NCI-H2081 treated with DMSO at 0.1 percent for 48 hours (cell line): ENCODE measurements around the gene REXO1.

Experiments
- DNase-seq: peaks from one replicate; lab custom pipeline; 2025; lab: John Stamatoyannopoulos, UW

Gene REXO1

DNA sequence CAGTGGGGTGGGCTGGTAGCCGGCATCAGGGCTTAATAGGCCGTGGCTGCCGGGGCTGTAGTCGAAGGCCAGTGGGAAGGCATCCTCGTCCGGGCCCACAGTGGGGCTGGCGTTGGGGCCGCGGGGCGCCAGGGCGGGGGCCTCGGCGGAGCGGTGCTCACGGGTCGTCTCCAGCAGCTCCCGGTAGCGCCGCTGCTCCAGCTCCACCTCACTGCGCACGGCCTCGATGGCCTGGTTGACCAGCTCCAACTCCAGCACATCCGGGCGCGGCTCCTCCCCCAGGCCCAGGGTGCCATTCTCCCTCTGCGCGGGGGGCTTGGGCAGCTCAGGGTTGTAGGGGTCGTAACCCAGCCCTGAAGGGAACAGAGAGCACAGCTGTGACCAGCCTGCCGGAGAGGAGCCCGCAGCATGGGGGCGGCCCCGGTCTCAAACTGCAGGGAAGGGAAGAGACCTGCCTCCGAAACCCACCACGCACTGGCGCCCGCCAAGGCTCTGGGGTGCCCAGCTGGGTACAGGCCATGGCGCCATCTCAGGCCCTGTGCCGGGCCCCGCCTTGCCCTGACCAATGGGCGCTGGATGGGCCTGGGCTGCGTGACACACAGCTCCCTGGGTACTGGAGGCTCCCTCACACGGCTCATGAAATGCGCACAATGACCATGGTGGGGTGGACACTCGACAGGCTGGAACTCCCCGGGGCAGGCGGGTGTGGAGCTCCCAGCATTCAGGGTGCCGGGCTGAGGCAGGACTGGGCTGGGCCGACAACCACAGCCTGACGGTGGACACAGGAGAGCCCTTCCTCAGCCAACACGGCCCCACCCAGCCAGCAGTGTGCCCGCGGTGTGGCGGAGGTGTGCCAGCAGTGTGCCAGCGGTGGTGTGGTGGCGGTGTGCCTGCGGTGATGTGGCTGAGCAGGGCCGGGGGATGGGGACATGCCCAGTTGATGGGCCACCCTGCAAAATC, 19.7 kb downstream of the REXO1 start:
- DNase-seq = no peak

DNA sequence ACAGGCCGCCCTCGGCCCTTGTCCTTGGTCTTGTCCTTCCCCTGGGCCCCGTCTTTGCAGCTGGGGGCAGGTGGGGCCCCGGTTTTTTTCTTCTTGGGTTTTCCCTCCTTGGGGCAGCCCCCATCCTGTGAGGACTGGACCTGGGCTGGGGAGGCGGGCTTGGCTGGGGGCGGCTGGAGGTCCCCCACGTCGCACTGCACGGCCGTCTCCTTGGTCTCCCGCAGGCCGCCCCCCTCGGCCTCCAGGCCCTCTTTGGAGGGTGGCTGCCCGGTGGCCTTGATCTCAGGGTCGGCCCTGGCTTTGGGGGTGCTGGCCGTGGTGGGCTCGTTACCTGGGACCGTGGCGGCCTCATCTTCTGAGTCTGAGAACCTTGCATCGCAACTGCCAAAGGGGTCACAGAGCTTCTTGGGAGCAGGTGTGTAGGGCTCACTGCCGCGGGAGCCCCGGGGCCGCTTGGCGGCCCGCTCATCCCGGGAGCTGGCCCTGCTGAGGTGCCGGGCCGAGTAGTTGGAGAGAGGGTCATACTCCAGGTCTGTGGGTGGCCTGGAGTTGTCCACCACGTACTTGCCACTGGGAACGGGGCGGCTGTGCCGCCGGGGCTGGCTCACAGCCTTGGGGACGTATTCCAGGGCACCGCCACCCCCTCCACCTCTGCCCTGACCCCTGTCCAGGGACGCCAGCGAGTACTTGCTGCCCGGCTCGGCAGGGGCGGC, 20.6 kb downstream of the REXO1 start:
- DNase-seq = no peak

DNA sequence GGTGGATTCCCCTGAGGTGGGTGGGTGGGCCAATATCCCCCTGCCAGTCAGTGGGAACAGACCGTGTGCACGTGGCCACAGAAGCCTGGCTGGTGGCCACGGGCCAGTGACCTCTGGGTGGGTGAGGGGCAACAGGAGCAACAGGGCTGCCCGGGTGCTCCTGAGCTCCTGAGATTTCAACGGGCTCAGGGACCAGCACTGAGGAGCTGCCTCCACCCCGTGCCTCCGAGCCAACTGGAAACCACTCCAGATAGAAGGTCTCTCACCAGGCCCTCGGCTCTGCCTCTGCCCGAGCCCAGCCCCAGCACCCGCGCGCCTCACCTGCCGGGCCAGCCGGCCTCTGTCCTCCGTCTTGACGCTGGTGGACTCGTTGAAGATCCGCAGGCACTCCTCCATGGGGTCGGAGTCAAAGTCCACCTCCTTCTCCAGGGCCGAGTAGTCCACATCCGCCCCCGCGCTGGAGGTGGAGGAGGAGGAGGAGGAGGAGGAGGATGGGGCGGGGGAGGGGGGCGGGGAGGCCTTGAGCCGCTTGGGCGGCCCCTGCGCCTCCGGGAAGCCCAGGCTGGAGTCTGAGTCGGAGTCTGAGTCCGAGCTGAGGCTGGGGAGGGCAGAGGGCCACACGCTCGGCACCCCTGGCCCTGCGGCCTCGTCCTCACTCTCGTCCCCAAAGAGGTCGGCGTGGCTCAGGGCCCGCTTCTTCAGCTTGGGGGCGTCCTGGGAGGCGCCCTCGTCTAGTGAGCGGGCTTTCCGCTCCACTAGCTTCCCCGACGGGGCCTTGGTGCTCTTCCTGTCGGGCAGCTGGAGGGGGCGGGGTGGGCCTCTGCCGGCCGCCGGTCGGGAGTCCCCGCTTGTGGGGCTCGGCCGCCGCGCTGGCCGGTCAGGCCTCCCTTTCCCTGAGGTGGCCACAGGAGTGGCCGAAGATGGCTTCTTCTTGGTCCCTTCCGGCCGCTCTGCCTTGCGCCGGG, 21.4 kb downstream of the REXO1 start:
- no peak for DNase-seq

- DNase-seq = no peak
Observed at GRCh38 chr19:1825909-1826556, 22.2 kb downstream of the REXO1 start.

GRCh38 chr19:1824252-1824622, 24.0 kb downstream of the REXO1 start:
- DNase-seq = no peak

DNA sequence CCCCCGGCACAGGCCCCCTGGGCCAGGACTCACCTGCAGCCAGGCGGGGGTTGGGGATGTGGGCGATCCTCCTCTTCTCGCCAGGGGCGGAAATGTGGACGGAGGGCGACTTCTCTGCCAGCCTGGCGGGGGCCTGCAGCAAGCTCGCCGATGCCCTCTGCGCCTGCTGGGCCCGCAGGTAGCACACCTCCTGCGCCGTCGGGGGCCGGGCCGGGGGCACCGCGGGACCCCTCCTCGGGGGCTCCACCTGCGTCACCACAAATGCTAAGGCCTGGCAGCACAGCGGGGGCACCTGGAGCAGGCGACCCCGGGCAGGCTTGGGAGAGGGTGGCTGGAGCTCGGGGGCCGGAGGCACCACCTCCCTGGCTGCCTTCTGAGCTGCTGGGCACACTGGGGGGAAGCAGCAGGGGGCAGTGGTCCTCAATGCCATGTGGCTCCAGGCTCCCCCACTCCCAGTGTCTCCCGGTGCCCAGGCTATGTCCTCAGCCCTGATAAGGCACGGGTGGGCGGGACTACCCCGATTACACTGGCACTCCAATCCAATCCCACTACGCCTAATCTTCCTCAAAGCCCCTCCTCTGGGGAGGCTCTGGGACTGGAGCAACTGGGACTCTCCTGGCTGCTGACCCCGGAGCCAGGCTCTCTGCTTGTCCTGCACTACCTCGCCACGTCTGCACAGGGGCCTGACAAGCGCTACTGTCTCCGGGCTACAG, 24.6 kb downstream of the REXO1 start:
- no peak for DNase-seq

DNA sequence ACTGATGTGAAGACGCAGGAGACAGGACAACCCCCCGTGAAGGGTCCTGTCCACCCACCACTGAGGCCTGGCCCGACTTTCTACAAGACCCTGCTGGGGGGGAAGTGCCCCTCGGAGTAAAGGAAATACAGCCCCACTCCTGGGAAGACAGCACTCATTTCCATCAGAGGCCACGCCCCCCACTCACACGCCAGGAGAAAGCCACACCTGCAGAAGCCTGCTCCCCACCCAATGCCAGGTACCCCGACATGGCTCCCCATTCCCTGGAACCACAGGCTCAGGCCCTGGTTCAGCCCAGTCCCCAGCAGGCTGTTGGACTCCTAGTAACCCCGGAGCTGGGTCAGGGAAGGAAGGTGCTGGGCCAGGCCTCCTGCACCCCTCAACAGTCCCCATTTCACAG, 25.3 kb downstream of the REXO1 start:
- DNase-seq = no peak

- no peak for DNase-seq
Observed at GRCh38 chr19:1822210-1822609, 26.1 kb downstream of the REXO1 start.

DNA sequence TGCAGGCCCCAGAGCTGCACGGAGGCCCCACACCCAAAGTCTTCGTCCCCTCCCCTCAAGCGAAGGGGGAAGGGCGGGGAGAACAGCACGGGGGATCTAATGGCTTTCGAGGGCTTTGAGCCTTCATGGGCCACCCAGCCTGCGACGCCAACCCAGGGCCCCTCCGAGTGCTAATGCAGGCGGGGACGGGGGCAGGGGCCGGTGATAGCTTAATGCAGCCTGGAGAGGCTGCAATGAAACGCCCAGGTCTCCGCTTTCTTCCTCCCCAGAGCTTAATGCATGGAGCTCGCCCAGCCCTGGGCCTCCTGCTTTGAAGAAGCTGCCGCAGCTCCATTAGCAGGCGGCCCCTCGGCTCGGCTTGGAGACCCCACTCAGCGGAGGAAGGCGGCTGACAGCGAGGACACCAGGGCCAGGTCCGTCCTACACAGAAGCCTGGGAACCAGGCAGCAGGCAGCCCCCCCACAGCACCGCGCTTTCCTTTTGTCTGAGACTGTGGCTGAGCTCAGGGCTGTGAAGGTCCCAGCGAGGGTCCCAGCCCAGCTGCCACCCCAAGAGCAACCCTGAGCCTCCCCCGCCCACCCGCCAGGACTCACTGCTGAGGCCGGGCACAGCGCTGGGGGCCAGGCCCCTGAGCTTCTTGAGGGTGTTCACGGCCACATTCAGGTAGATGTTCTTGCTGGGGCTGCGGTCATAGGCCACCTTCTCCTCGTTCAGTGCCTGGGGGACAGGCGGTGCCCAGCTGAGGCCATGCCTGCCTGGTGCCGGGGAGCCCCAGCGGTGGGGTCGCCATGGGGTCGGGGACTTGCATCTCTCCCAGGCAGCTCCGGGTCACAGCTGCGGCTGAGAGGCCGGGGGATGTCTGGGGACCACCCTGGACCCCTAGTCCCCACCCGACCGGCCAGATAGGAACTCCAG, 28.7 kb downstream of the REXO1 start:
- DNase-seq = no peak

- DNase-seq = no peak
Observed at GRCh38 chr19:1818549-1819195, 29.6 kb downstream of the REXO1 start.

DNA sequence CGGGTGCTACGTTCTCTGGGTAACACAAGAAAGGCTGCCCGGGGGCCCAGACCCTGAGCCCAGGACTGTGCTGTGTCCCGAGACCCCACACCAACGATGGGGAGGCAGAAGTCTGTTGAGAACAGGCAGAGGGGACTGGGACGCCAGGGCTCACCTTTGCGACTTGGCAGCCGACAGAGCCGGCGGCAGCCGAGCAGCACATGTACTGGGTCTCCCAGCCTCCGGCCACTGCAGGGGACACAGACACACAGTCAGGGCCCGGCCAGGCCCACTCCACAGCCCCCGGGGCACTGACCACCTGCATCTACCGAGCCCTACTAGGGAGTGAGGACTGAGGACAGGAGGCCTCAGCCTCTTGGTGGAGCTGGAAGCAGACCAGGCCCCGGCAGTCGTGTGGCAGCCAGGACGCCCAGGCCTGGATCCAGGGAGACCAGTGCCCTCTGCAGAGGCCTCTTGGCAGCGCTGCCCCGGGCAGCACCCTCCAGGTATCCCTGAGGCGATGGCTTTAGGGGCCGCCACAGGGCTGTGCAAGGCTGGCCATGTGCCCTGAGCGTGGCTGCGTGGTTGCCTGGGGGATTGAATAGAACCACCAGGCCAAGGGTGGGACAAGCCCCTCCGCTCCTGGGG, 30.6 kb downstream of the REXO1 start:
- DNase-seq = no peak

GRCh38 chr19:1816530-1817298, 31.6 kb downstream of the REXO1 start:
- no peak for DNase-seq

- DNase-seq = no peak
Observed at GRCh38 chr19:1815605-1816529, 32.4 kb downstream of the REXO1 start.

- no peak for DNase-seq
Observed at GRCh38 chr19:1814833-1815604, 33.3 kb downstream of the REXO1 start.

- DNase-seq = no peak
Observed at GRCh38 chr19:1814391-1814790, 33.9 kb downstream of the REXO1 start.
